GM18505 (cell line): ENCODE data around the gene ARHGEF17.

Experiments used
- ATAC-seq: cut with Tn5 transposase; IDR thresholded peaks from one replicate; pipeline ENCODE4 v1.9.1; 2021; ENCODE audit not compliant: unreplicated experiment
- POLR2A ChIP-seq: IDR thresholded peaks from 4 replicates; pipeline ENCODE4 v1.6.1; 2011; ENCODE audit warnings: borderline replicate concordance; ENCODE audit not compliant: insufficient read depth, insufficient read length; ENCODE audit errors: extremely low read depth

Gene ARHGEF17

DNA sequence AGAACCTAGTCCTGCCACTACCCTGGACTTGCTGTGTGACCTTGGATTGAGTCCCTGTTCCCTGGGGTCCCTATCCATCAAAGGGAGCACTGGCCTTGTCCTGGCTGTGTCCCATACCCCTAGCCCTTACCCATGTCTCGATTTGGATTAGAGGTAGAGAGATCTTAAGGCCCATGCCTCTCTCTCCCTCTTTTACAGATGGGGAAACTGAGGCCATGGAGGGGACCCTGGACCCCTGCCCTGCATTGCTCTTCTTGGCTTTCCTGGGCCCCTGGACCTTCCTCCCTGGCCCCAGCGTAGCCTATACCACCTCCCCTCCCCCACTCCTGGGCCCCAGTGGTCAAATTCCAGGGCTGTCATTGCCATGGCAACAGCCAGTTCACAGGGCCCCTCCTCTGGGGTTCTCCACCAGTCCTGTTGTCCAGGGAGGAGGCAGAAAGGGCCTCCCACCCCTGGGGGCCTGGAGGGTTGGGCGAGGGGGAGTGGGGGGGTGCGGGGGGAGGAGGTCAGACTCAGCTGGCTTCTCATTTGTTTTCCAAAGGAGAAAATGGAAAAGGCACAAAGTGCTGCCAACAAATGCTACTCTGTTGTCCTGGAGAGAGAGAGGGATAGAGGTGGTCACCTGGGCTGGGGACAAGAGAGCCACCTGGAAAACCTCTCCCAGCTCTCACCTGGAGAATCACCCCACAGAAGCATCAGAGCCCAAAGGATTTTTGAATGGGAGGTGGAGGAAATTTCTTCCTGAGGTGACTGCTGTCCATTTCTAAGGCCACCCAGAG lies 23.3 kb downstream of the ARHGEF17 start:
- ATAC-seq = no peak
- no peak for TF ChIP-seq POLR2A

GRCh38 chr11:73333173-73333572 lies 25.1 kb downstream of the ARHGEF17 start:
- ATAC-seq = no peak
- no peak for TF ChIP-seq POLR2A

DNA sequence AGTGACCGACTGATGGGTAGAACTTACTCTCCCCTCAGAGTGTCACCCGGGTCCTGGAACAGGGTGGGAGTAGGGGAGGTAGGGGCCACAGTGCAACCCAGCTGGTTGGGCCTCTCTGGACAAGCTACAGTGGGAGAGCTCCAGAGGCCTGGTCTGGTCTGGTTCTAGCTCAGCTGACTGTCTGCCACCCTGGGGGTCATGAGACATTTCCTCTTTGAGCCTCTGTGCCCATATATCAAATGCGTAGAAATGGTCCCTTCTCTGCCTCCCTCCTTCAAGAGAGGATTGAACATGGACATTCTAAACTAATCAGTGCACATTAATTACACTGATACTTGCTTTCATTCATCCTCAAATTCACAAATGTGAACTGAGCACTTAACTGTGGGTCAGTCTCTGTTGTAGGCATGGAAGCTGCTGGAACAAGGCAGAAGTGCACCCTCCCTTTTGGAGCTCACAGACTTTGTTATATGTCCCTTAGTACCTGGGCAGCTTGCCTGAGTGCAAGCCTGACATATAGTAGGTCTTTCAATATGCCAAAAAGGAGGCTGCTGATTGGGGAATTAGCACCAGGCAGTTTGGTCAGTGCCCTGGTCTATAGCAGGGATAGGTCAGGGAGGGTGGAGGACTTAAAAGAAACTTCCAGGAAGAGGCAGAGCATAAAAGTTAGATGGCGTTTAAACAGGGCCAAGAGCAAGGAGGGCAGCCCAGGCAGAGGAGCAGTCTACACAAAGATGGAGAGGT lies 25.7 kb downstream of the ARHGEF17 start:
- TF ChIP-seq POLR2A = no peak
- no peak for ATAC-seq

DNA sequence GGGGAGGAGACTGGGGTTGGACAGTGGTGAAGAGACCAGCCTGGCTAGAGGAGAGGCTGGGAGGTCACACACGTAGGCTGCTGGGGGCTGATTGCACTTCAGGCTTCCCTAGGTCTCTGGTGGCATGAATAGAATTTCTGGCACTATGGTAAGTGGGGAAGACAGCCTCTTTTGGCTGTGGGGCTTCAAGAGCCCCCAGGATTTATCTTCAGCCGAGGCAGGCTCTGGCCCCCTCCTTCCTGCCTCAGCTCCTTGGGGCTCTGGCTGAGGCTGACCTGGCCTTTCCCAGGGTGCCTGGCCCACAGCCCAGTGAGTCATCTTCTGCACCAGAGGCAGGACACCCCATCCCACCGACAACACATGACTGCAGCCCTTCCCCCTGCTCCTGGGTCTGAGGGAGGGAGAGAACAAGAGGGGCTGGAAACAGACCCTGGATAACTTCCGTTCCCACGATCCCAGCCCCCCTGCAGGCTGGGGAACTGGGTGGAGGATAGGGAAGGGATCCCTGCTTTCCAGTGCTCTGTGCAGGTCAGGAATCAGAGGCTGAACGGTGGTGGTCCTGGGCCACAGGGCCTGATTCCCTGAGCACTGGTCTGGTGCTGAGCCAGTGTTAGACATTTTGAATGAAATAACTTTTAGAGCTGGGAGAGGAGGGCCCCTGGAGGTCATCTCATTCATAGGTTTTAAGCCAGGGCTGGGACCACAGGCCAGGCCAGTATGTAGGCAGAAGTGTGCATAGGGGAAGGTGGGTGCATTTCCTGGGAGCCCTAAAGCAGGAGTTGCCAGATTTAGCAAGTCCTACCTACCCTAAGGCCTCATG lies 26.5 kb downstream of the ARHGEF17 start:
- no peak for TF ChIP-seq POLR2A
- no peak for ATAC-seq

- ATAC-seq = no peak
- no peak for TF ChIP-seq POLR2A
Measured at GRCh38 chr11:73335204-73335923, 27.3 kb downstream of the ARHGEF17 start.

DNA sequence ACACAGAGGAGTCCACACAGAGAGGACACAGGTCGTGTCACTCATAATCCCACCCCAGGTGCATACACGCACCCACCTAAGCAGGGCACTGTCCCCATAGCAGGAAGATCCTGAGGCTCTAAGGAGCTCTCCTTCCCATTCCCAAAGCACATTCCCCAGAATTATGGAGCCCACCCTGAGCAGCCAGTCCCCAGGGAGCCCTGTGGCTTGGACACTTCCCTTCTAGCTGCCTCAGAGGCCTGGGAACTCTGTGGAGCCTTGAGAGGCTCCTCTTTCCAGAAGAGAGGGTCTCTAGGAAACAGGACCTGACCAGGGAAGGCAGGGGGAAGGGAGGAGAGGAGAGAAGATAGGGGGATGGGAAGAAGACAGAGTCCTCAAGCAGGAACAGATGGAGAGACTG lies 29.8 kb downstream of the ARHGEF17 start:
- TF ChIP-seq POLR2A = no peak
- no peak for ATAC-seq

- no peak for ATAC-seq
- no peak for TF ChIP-seq POLR2A
Measured at GRCh38 chr11:73338279-73338678, 30.2 kb downstream of the ARHGEF17 start.

GRCh38 chr11:73340164-73340563 lies 32.1 kb downstream of the ARHGEF17 start:
- no peak for TF ChIP-seq POLR2A
- no peak for ATAC-seq

GRCh38 chr11:73342633-73343032 lies 34.6 kb downstream of the ARHGEF17 start:
- no peak for ATAC-seq
- no peak for TF ChIP-seq POLR2A

DNA sequence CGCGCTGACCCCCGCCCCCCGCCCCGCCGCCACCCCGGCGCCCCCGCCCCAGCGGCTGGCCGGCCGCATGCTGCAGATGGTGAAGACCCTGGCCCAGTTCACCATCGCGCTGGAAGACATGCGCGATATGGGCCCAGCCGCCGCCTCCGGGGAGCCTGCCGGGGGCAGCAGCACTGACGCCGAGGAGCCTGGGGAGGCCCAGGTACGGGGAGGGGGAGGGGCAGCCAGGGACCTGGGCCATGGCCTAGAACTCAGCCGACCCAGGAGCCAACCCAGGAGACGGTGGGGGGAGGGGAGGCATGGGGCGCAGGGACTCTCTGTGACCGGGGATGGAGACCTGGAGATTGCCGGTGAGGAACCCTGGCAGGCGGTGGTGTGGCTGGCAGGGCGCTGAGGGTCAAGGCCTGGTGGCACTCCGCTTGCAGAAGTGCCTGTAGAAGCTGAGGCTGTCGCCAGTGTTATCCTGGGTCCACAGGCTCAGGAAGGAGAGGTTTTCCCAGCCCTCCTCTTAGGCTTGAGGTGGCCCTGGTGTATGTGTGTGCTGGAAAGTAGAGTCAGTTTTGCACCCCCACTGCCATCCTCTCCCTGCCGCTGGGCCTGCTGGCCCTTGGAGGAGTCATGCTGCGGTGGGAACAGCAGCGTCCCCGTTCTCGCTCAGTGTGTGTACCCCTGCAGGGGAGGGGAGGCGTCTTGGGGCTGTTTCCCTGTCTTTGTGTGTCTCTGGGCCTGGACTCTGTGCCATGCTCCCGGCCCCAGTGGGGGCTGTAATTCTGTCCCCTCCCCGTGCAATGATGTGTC lies 35.2 kb downstream of the ARHGEF17 start:
- TF ChIP-seq POLR2A = no peak
- ATAC-seq = no peak

- ATAC-seq = no peak
- TF ChIP-seq POLR2A = no peak
Measured at GRCh38 chr11:73344191-73344607, 36.1 kb downstream of the ARHGEF17 start.

DNA sequence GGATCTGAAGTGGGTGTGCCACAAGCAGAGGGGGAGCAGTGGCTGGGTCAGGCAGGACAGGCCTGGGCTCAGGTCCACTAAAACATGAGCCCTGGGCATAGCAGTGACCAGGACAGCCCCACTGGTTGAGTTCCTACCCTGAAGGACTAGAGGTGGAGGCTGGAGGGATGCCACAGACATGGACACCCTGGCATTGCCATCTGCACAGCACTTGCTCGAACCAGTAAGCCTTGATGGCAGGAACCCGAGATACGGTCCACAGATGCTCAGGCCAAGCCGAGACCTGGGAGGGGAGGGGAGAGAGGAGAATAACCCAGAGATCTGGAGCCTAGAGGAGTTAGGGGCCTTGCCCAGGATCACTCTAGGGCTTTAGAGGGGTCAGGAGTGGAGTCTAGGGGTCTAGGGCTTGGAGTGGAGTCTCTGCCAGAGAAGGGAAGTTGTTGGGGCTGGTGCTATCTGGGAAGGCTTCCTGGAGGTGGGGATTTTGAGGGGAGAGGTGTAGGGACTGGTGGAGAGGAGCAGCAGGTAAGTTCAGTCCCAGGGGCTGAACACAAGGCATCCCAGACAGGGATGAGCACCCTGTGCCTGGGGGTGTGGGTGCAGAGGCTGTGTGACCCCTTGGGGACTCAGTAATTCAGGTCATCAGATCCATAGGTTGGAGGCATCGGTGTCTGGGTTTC lies 37.5 kb downstream of the ARHGEF17 start:
- no peak for ATAC-seq
- no peak for TF ChIP-seq POLR2A

DNA sequence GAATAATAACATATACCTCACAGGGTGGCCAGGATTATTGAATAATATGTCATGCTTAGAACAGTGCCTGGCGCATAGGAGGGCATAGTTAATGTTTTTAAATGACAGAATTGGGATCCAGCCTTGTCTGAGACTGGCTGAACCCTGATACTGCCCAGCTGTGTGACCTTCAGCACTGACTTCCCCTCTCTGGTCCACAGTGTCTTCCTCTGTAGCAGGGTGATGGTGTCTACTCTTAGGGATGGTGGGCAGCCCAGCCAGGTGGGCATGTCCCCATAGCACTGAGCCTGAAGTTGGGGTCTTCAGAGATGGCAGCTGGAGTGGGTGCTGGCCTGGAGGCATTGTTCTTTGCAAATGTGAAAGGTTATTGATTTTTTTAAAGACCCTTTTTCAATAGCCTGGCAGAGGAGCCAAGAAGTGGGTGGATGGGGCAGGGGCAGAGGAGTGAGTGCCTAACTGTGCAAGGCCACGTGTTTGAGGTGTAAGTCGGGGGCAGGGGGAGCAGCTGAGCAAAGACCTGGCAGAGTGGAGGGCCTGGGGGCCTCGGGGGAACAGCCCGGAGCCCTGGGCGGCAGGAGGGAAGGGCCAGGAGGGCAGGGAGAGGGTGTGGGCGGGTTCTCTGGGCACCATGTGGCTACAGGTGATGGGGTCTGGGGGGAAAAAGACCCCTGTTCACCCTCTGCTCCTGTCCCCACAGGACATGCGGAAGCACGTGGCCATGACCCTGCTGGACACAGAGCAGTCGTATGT lies 38.3 kb downstream of the ARHGEF17 start:
- no peak for TF ChIP-seq POLR2A
- ATAC-seq = no peak
